Neural progenitor cell (in vitro differentiated cells): Measurements from ENCODE around the gene UBA6.

Experiments used
- CTCF ChIP-seq: fragments of 200-600 bp; sonication (generic); IDR thresholded peaks from 2 replicates; pipeline ENCODE4 v1.5.1; 2017; ENCODE audit warnings: antibody characterized with exemption, mild to moderate bottlenecking
- EZH2 ChIP-seq: fragments of 200-600 bp; sonication (generic); IDR thresholded peaks from 2 replicates; pipeline ENCODE4 v1.6.1; 2017; ENCODE audit warnings: antibody characterized with exemption, mild to moderate bottlenecking, moderate library complexity
- EZH2phosphoT487 ChIP-seq: fragments of 200-600 bp; sonication (generic); IDR thresholded peaks from 2 replicates; pipeline ENCODE4 v1.6.1; 2017; ENCODE audit warnings: antibody characterized with exemption

- TF ChIP-seq CTCF (no peak), EZH2 (no peak), EZH2phosphoT487 (no peak)
These were observed 26.9 kb downstream of the UBA6 start for GRCh38 chr4:67674098-67674497.
